GM12891 (cell line): ENCODE measurements around the gene CDC42BPA.

Source experiments
- PAX5 ChIP-seq: IDR thresholded peaks from 2 replicates; pipeline ENCODE4 v1.6.1; 2011; ENCODE audit warnings: low read length, moderate library complexity, mild to moderate bottlenecking; ENCODE audit not compliant: insufficient read depth, severe bottlenecking
- POLR2A ChIP-seq: IDR thresholded peaks from 2 replicates; pipeline ENCODE4 v1.6.1; 2011; ENCODE audit warnings: low read depth, low read length, control low read depth
- POLR2AphosphoS5 ChIP-seq: IDR thresholded peaks from 2 replicates; pipeline ENCODE4 v1.6.1; 2011; ENCODE audit warnings: low read depth, low read length, control low read depth

GRCh38 chr1:227240983-227241382 is 77.3 kb downstream of the CDC42BPA start:
- TF ChIP-seq POLR2A (no peak), POLR2AphosphoS5 (no peak), PAX5 (no peak)
